ENCODE results near the gene ADCY2.

- TF ChIP-seq CTCF (IDR thresholded peaks at IDR 0.05): no peak
- no peak for TF ChIP-seq EP300 (IDR thresholded peaks at IDR 0.05)
- TF ChIP-seq POLR2A (IDR thresholded peaks at IDR 0.05): no peak
Measured at GRCh38 chr5:7592910-7593309, 197.0 kb downstream of the ADCY2 start.
